ENCODE data around the gene TAX1BP1.

Gene TAX1BP1

DNA sequence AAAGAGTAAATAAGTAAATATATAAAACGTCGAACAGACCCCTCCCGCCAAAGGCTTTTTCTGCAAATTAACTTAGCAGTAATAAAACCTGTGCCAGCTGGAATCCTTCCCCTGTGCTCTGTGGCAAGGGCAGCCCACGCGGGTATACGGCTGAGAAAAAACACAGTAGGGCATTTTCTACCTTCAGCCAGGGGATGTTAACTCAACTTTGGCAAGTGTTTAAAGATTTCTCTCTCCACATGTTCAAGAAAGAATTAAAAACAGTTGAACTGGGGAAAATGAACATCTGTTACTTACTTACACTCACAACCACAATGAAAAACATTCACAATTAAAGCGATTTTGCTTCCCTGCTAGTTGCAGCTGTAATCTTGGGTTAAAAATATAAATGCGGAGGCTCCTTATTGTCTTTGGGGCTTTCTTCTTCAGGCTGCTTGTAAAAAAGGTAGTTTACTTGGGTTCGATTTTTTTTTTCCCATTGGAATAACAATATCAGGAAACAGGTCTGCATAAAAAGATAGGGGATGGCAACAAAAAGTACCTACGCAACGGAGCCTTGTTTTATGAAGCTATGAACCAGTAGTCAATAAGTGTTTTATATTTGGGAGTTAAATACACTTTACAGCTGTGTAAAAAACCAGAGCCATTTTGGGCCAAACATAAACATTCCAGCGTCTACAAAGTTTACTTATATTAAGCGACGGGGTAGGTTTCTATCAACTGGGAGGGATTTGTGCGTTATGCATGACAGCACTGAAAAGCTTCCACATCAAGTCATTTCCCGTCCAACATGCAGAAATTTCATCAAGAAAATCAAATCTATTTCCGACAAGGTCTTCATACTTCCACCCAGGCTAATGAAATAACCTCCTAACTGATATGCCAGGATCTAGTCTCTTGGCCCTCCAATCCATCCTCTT is 132.7 kb downstream of the TAX1BP1 start:
- DNase-seq (ENCODE audit: extremely low spot score, insufficient read length, low read depth) (no peak), FAIRE-seq (no peak)

DNA sequence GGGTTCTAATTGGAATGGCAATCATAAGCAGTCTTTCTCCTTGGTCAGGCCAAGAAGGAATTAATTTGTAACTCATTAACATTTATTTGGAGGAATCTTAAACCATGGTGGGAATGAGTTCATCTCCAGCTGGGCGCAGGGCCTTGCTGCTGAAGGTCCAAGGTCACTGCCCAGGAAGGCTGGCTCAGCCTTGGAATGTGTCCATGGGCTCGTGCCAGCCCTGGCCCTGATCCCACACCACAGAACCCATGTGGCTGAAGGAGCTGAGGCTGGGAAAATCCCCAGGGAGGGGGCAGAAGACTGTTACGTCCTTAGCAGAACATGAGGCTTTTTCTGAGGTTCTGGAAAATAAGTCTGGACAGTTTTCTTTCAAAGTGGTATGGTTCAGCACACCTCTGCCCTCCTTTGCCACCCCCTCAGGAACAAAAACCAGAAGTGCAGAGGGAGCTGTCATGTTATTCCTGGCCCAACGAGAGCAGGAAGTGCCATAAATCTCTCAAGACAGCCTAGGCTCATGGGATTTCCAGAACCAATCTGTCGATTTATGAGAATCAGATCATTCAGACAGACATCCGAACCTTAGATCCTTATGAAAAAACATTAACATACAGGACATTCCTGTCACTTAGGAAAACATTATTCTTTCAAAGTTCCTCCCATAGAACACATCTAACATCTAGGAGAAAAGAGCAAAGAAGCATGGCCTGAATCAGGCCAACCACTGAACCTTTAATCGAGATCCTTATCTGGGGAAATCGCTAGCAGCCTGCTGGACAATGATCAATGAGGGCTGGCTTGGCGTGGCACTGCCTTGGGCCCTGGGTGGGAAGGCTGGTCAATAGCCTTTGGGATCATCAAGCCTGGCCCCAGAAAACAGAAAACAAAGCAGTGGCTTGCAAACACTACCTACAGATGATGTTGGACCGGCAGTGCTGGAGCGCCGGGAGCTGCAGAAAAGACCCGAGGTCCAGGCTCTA is 134.3 kb downstream of the TAX1BP1 start:
- DNase-seq (ENCODE audit: extremely low spot score, insufficient read length, low read depth) = no peak
- no peak for FAIRE-seq

- no peak for DNase-seq (ENCODE audit: extremely low spot score, insufficient read length, low read depth)
- FAIRE-seq = no peak
Observed at GRCh38 chr7:27875061-27875460, 135.1 kb downstream of the TAX1BP1 start.

DNA sequence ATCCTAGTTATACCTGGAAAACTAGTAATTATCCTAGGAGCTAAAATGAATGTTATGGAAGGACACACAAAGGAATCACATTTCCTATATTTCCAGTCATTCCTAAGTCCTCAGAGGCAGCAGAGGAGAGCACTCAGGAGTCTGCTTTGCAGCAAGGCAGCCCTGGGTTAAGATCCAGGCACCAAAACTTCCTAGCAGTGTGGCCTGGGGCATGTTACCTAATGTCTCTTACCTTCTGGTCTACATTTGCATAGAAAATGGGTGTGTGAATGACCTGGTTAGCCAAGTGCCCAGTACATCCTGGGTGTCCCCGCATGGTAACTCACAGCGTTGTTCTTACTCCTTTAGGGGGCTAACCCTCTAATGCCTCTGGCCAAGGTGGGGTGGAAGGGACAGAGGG is 135.9 kb downstream of the TAX1BP1 start:
- FAIRE-seq = no peak
- no peak for DNase-seq (ENCODE audit: extremely low spot score, insufficient read length, low read depth)

- FAIRE-seq (no peak), DNase-seq (ENCODE audit: extremely low spot score, insufficient read length, low read depth) (no peak)
Observed at GRCh38 chr7:27876756-27877155, 136.8 kb downstream of the TAX1BP1 start.

All from GM18507 (cell line).